Sigmoid colon (tissue), 7 donors: ENCODE data around the gene TRPM3. TPM values are rescaled to one million over a fixed set of nuclear protein-coding genes. Genes with fewer than 3 reads are reported as not detected.

Experiments used
- DNase-seq: peaks from one replicate; pipeline ENCODE4 v3.0.0-alpha.2; 2019
- H3K27ac ChIP-seq, 4 donors: fragments of 200-600 bp; sonication (generic); one replicate each; pipeline ENCODE4 v1.5.1; 2016 to 2019; ENCODE audit warnings: mild to moderate bottlenecking in 1 of 4
- H3K27me3 ChIP-seq, 3 donors: fragments of 200-600 bp; sonication (generic); one replicate each; pipeline ENCODE4 v1.5.1; 2019; ENCODE audit warnings: mild to moderate bottlenecking in 1 of 3
- H3K36me3 ChIP-seq, 4 donors: fragments of 200-600 bp; sonication (generic); one replicate each; pipeline ENCODE4 v1.5.1; 2016 to 2019
- H3K4me1 ChIP-seq, 4 donors: fragments of 200-600 bp; sonication (generic); one replicate each; pipeline ENCODE4 v1.5.1; 2017 to 2019
- H3K4me3 ChIP-seq, 4 donors: fragments of 200-600 bp; sonication (generic); one replicate each; pipeline ENCODE4 v1.5.1; 2017 to 2019; ENCODE audit warnings: mild to moderate bottlenecking in 2 of 4, moderate library complexity in 1 of 4
- H3K9me3 ChIP-seq, 4 donors: fragments of 200-600 bp in 3 of 4; sonication (generic) in 3 of 4; one replicate each; pipeline versions ENCODE4 v1.5.1 to v1.6.1; 2013 to 2019
- CTCF ChIP-seq, 4 experiments: fragments of 450-650 bp in 3 of 4; fragments of 200-600 bp in 1 of 4; IDR thresholded peaks; one replicate each; pipeline ENCODE4 v1.5.1; 2016 to 2019; ENCODE audit warnings: antibody characterized with exemption in 4 of 4, mild to moderate bottlenecking in 3 of 4, moderate library complexity in 2 of 4
- EP300 ChIP-seq, 4 donors: sonication (generic); formaldehyde crosslinking; IDR thresholded peaks; one replicate each; pipeline ENCODE4 v1.6.1; 2017; ENCODE audit warnings: antibody characterized with exemption in 4 of 4
- POLR2A ChIP-seq, 2 donors: fragments of 450-650 bp; IDR thresholded peaks; one replicate each; pipeline ENCODE4 v1.6.1; 2016; ENCODE audit warnings: antibody characterized with exemption in 2 of 2, mild to moderate bottlenecking in 2 of 2, moderate library complexity in 2 of 2
- POLR2AphosphoS5 ChIP-seq, 4 donors: sonication (generic); formaldehyde crosslinking; IDR thresholded peaks; one replicate each; pipeline ENCODE4 v1.6.1; 2017; ENCODE audit warnings: antibody characterized with exemption in 4 of 4
- WGBS, 2 donors: extraction: QIAGEN DNeasy Blood & Tissue Kit; methylation state at CpG; one replicate each; pipeline ENCODE4 v1.1.7; 2013; 5-methylcytosine and 5-hydroxymethylcytosine counted together
- intact Hi-C: fragments of 100-400 bp; cut with DNase I; formaldehyde crosslinking; loops from one replicate; pipeline ENCODE4 v1.15.1; 2023
- polyA plus RNA-seq, 3 donors: library from polyadenylated mRNA; stranded (reverse); fragments of 200-250 nt; gene quantifications; one replicate each; pipeline ENCODE4 v1.2.3, GENCODE V29; 2013
- total RNA-seq, 4 donors: library from RNA; depleted of rRNA; stranded (reverse); fragments of >200 nt; gene quantifications; one replicate each; pipeline ENCODE4 v1.1.0, GENCODE V29; 2016
- donor health status: healthy with polysubstance abuse.
- donor health status: Bipolar disorder and iron deficiency.
- donor health status: healthy.

TRPM3 gene
- total and polyA plus RNA-seq, 7 donors, result 0.07 to 1.8 (median 0.41) TPM; not detected in 2

- DNase-seq, result no peak
- Histone ChIP-seq H3K4me3 (no peak overlapping the region), H3K36me3 (no peaks in the 10 kb centered on the region), H3K27ac (no peak overlapping the region), H3K4me1 (no peaks in the 10 kb centered on the region), H3K27me3 (no peaks in the 10 kb centered on the region), H3K9me3 (peaks cover 0 to 4% (median 0%) of the 10 kb centered on the region in 4 donors)
- TF ChIP-seq POLR2A (IDR thresholded peaks at IDR 0.05), result no peak
- intact Hi-C loops, result no loop called here
- 86 to 89% methylated on average over 1 of the region's 1 CpG for WGBS, 2 donors
Measured at GRCh38 chr9:70987986-70988385, 133.4 kb downstream of the TRPM3 start.

GRCh38 chr9:70986984-70987383 is 134.4 kb downstream of the TRPM3 start:
- Histone ChIP-seq H3K4me3 (no peak overlapping the region), H3K4me1 (no peaks in the 10 kb centered on the region), H3K27ac (no peak overlapping the region), H3K27me3 (no peaks in the 10 kb centered on the region), H3K36me3 (no peaks in the 10 kb centered on the region), H3K9me3 (peaks cover 0 to 4% (median 0%) of the 10 kb centered on the region in 4 donors)
- TF ChIP-seq EP300 (IDR thresholded peaks at IDR 0.05) (no peak), POLR2AphosphoS5 (IDR thresholded peaks at IDR 0.05) (no peak), POLR2A (IDR thresholded peaks at IDR 0.05) (no peak), CTCF (IDR thresholded peaks at IDR 0.05) (no peak)
- intact Hi-C loops, result no loop called here
- 95% methylated on average over 2 of the region's 2 CpGs for WGBS, 2 donors
- no peak for DNase-seq

GRCh38 chr9:70983723-70984295 is 137.6 kb downstream of the TRPM3 start:
- whole genome bisulfite sequencing, 2 donors, result 22 to 61% methylated on average over 1 of the region's 1 CpG
- Histone ChIP-seq H3K9me3 (peaks cover 0 to 4% (median 0%) of the 10 kb centered on the region in 4 donors), H3K36me3 (no peaks in the 10 kb centered on the region), H3K4me3 (no peak overlapping the region), H3K27ac (no peak overlapping the region), H3K4me1 (no peaks in the 10 kb centered on the region), H3K27me3 (no peaks in the 10 kb centered on the region)
- TF ChIP-seq POLR2AphosphoS5 (IDR thresholded peaks at IDR 0.05) (no peak), POLR2A (IDR thresholded peaks at IDR 0.05) (no peak)
- intact Hi-C loops, result no loop called here
- no peak for DNase-seq

- TF ChIP-seq CTCF (IDR thresholded peaks at IDR 0.05), result no peak
- no peak for TF ChIP-seq POLR2AphosphoS5 (IDR thresholded peaks at IDR 0.05)
- Histone ChIP-seq H3K4me3 (no peak overlapping the region), H3K9me3 (peaks cover 0 to 4% (median 0%) of the 10 kb centered on the region in 4 donors), H3K36me3 (no peaks in the 10 kb centered on the region), H3K4me1 (no peaks in the 10 kb centered on the region), H3K27me3 (no peaks in the 10 kb centered on the region), H3K27ac (no peak overlapping the region)
- no peak for DNase-seq
- intact Hi-C loops, result no loop called here
- WGBS, 2 donors, result 32 to 44% methylated on average over 1 of the region's 1 CpG
Measured at GRCh38 chr9:70981312-70981711, 140.1 kb downstream of the TRPM3 start.

GRCh38 chr9:70979966-70980365 is 141.5 kb downstream of the TRPM3 start:
- Histone ChIP-seq H3K9me3 (peaks cover 0 to 4% (median 0%) of the 10 kb centered on the region in 4 donors), H3K27me3 (no peaks in the 10 kb centered on the region), H3K27ac (no peak overlapping the region), H3K4me1 (no peaks in the 10 kb centered on the region), H3K36me3 (no peaks in the 10 kb centered on the region), H3K4me3 (no peak overlapping the region)
- intact Hi-C loops, result no loop called here
- no peak for DNase-seq
- no peak for TF ChIP-seq POLR2AphosphoS5 (IDR thresholded peaks at IDR 0.05)
- no peak for TF ChIP-seq EP300 (IDR thresholded peaks at IDR 0.05)
- TF ChIP-seq POLR2A (IDR thresholded peaks at IDR 0.05), result no peak
- TF ChIP-seq CTCF (IDR thresholded peaks at IDR 0.05), result no peak
- WGBS, 2 donors, result 76 to 80% methylated on average over 4 of the region's 4 CpGs

GRCh38 chr9:70978085-70978484 is 143.3 kb downstream of the TRPM3 start:
- no peak for TF ChIP-seq POLR2A (IDR thresholded peaks at IDR 0.05)
- TF ChIP-seq EP300 (IDR thresholded peaks at IDR 0.05), result no peak
- no peak for TF ChIP-seq CTCF (IDR thresholded peaks at IDR 0.05)
- no peak for TF ChIP-seq POLR2AphosphoS5 (IDR thresholded peaks at IDR 0.05)
- no peak overlapping the region for H3K4me3 ChIP-seq
- H3K9me3 ChIP-seq, result no peaks in the 10 kb centered on the region
- H3K27ac ChIP-seq, result no peak overlapping the region
- no peaks in the 10 kb centered on the region for H3K36me3 ChIP-seq
- H3K27me3 ChIP-seq, result no peaks in the 10 kb centered on the region
- no peaks in the 10 kb centered on the region for H3K4me1 ChIP-seq
- WGBS, 2 donors, result 82 to 87% methylated on average over 3 of the region's 3 CpGs
- DNase-seq, result no peak
- intact Hi-C loops, result no loop called here
